Parathyroid adenoma (tissue), 2 donors: Measurements from ENCODE around the gene MAGI1.

Source experiments
- H2AFZ ChIP-seq: fragments of 300-600 bp; sonication (generic); one replicate; pipeline ENCODE4 v1.7.0; 2017; ENCODE audit warnings: antibody characterized with exemption, mild to moderate bottlenecking
- H3K27ac ChIP-seq: fragments of 300-600 bp; sonication (generic); one replicate; pipeline ENCODE4 v1.7.0; 2017
- H3K27me3 ChIP-seq: fragments of 300-600 bp; sonication (generic); one replicate; pipeline ENCODE4 v1.7.0; 2017; ENCODE audit warnings: low read length; ENCODE audit not compliant: control insufficient read depth, insufficient read depth
- H3K36me3 ChIP-seq: fragments of 300-600 bp; sonication (generic); one replicate; pipeline ENCODE4 v1.7.0; 2017; ENCODE audit warnings: low read length; ENCODE audit not compliant: control insufficient read depth, insufficient read depth
- H3K4me1 ChIP-seq: fragments of 300-600 bp; sonication (generic); one replicate; pipeline ENCODE4 v1.7.0; 2017; ENCODE audit warnings: control low read depth
- H3K4me2 ChIP-seq: fragments of 300-600 bp; sonication (generic); one replicate; pipeline ENCODE4 v1.7.0; 2017; ENCODE audit warnings: low read length
- H3K4me3 ChIP-seq: fragments of 300-600 bp; sonication (generic); one replicate; pipeline ENCODE4 v1.7.0; 2017; ENCODE audit warnings: low read depth, low read length
- H3K79me2 ChIP-seq: fragments of 300-600 bp; sonication (generic); one replicate; pipeline ENCODE4 v1.7.0; 2017; ENCODE audit warnings: control low read depth
- H3K9ac ChIP-seq: fragments of 300-600 bp; sonication (generic); one replicate; pipeline ENCODE4 v1.7.0; 2017; ENCODE audit warnings: mild to moderate bottlenecking
- H3K9me3 ChIP-seq: fragments of 300-600 bp; sonication (generic); one replicate; pipeline ENCODE4 v1.7.0; 2017; ENCODE audit warnings: low read length; ENCODE audit not compliant: control insufficient read depth
- TF ChIP-seq, protein P1 (sequence below): fragments of 300-600 bp; sonication (generic); IDR thresholded peaks from one replicate; pipeline ENCODE4 v1.7.0; 2017; ENCODE audit warnings: antibody characterized with exemption, mild to moderate bottlenecking
- donor health status: primary hyperparathyroidism.

Gene MAGI1

DNA sequence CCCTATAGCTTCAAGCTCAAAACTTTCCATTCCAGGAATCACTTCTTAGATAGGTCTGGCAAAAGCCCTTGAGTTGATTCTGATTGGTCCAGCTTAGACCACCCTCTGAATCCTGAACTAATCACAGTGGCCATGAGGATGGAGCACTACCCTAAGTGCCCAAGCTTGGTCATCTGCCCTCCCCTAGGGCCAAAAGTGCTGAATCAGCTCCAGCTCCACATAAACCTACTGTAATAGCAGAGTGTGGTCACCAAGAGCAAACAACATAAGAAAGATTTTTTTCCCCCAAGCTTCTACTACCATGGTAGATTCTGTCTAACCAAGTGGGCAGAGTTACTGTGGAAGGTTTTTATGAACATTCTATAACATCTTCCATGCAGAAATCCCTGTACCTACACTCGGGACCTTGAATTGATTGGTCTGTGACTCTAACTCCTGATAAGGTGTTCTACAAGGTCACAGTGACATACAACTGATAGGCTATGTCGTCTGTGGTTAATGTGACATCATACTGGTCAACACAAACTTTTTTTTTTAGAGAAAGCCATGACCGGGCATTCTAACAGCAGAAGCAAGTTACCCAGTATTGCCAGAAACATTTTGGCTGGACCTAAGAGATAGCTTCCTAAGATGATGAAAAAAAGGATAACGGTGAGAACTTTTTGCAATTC lies 320.9 kb downstream of the MAGI1 start:
- no peak overlapping the region for H3K4me2 ChIP-seq
- no peaks in the 10 kb centered on the region for H3K4me1 ChIP-seq
- no peaks in the 10 kb centered on the region for H3K27me3 ChIP-seq
- H2AFZ ChIP-seq = no peak overlapping the region
- H3K9ac ChIP-seq = no peak overlapping the region
- H3K9me3 ChIP-seq = no peaks in the 10 kb centered on the region
- TF ChIP-seq, protein P1, sequence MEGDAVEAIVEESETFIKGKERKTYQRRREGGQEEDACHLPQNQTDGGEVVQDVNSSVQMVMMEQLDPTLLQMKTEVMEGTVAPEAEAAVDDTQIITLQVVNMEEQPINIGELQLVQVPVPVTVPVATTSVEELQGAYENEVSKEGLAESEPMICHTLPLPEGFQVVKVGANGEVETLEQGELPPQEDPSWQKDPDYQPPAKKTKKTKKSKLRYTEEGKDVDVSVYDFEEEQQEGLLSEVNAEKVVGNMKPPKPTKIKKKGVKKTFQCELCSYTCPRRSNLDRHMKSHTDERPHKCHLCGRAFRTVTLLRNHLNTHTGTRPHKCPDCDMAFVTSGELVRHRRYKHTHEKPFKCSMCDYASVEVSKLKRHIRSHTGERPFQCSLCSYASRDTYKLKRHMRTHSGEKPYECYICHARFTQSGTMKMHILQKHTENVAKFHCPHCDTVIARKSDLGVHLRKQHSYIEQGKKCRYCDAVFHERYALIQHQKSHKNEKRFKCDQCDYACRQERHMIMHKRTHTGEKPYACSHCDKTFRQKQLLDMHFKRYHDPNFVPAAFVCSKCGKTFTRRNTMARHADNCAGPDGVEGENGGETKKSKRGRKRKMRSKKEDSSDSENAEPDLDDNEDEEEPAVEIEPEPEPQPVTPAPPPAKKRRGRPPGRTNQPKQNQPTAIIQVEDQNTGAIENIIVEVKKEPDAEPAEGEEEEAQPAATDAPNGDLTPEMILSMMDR = no peak
- H3K4me3 ChIP-seq = no peak overlapping the region
- H3K36me3 ChIP-seq = no peaks in the 10 kb centered on the region
- no peak overlapping the region for H3K27ac ChIP-seq
- H3K79me2 ChIP-seq = peaks cover 6% of the 10 kb centered on the region

DNA sequence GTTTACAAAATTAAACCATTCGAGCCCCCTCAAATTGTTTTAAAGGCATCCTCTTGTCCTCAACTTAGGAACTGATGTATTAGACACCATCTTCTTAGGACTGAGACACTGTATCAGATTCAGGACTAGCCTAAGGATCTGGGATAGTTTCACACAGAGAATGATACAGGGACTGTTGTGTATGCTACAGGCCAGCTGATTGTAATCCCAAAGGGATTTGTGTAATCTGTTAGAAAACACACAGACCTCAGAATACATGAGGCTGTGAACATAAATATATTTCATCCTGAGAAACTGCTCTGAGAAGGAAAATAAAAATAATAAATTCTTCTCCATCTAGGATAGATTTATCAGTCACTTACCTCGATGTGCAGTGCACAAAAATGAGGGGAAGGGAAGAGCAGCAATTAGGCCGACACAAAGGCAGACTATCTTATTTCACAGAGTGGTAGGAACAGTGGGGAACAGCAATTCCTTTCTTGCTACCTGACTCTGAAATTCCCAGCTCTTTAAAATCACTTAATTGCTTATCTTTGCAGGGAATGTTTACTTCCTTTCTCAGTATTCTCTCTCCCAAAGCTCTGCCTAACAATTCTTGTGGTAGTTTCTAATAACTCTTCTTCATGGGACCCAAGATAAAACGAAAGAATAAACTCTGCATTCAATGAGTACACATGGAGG lies 322.5 kb downstream of the MAGI1 start:
- TF ChIP-seq, protein P1 = no peak
- H3K79me2 ChIP-seq = peaks cover 4% of the 10 kb centered on the region
- no peak overlapping the region for H3K27ac ChIP-seq
- no peak overlapping the region for H3K4me2 ChIP-seq
- no peak overlapping the region for H3K4me3 ChIP-seq
- no peaks in the 10 kb centered on the region for H3K27me3 ChIP-seq
- H3K4me1 ChIP-seq = no peaks in the 10 kb centered on the region
- H3K36me3 ChIP-seq = no peaks in the 10 kb centered on the region
- no peak overlapping the region for H2AFZ ChIP-seq
- no peak overlapping the region for H3K9ac ChIP-seq
- no peaks in the 10 kb centered on the region for H3K9me3 ChIP-seq

DNA sequence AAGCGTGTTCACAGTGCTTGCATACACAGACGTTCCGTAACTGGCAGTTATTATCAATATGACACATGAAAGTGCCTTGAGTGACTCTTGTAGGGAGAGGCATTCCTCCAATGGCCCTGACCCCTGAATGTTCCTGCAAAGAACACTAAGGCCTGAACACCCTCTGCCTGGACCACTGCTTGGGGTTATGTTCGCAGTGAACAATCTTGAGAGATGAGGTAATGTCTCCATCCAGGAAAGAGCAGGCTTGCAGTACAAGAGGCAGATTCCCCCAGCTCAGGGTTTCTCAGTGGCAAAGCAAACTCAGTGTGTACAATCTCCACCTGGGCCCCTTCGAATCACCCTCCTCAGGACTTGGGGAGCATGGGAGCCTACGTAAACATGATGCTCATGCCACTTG lies 324.6 kb downstream of the MAGI1 start:
- Histone ChIP-seq H2AFZ (no peak overlapping the region), H3K4me1 (no peaks in the 10 kb centered on the region), H3K4me3 (no peak overlapping the region), H3K9me3 (no peaks in the 10 kb centered on the region), H3K9ac (no peak overlapping the region), H3K36me3 (no peaks in the 10 kb centered on the region), H3K79me2 (peaks cover 2% of the 10 kb centered on the region), H3K27ac (no peak overlapping the region), H3K27me3 (no peaks in the 10 kb centered on the region), H3K4me2 (no peak overlapping the region)
- TF ChIP-seq, protein P1 = no peak

DNA sequence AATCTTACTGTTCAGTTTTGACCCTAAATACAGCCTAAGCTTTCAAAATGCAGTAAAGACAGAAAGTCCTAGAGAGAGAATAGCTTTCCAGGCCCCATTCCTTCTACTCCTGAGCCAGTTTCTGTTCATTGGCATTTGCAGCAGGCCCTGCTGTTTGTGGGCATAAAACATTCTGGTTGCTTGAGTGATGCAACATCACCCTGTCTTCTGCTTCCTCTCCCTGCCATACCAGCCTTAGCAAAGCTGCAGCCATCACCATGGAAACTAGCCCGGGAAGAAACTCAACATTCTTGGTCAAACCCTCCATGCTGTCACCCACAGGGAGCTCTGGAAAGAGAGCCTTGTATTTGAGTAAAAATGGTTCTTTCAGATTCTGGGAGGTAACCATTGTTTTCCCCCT lies 325.7 kb downstream of the MAGI1 start:
- H3K27me3 ChIP-seq = no peaks in the 10 kb centered on the region

More for the DNA sequence above, 325.7 kb downstream of the MAGI1 start:
- Histone ChIP-seq H3K9ac (no peak overlapping the region), H3K4me2 (no peak overlapping the region), H3K36me3 (no peaks in the 10 kb centered on the region), H3K79me2 (peaks cover 2% of the 10 kb centered on the region), H3K4me3 (no peak overlapping the region), H3K27ac (no peak overlapping the region), H2AFZ (no peak overlapping the region), H3K4me1 (no peaks in the 10 kb centered on the region), H3K9me3 (no peaks in the 10 kb centered on the region)
- TF ChIP-seq, protein P1 = no peak
